DMS53 treated with DMSO at 0.1 percent for 48 hours (cell line): Measurements from ENCODE around the gene OR52E4.

ENCODE experiments used
- DNase-seq: peaks from one replicate; lab custom pipeline; 2025; ENCODE audit not compliant: unreplicated experiment; lab: John Stamatoyannopoulos, UW

OR52E4 gene

GRCh38 chr11:5880329-5880728 lies at the start of gene OR52E4:
Gene OR52E4, plus strand, starts transcription at chr11:5880629. Its CDS starts 3,664 bp downstream, at chr11:5884293.
- no peak for DNase-seq

GRCh38 chr11:5831196-5831829 lies 49.1 kb upstream of the OR52E4 start:
- no peak for DNase-seq

GRCh38 chr11:5833446-5833845 lies 47.0 kb upstream of the OR52E4 start:
- no peak for DNase-seq

- DNase-seq = no peak
Observed at GRCh38 chr11:5837695-5838094, 42.7 kb upstream of the OR52E4 start.

- no peak for DNase-seq
Observed at GRCh38 chr11:5841797-5842196, 38.6 kb upstream of the OR52E4 start, which contains the start of gene OR52E6. Gene OR52E6, minus strand, starts transcription at chr11:5841897. Its CDS starts 0 bp downstream, at chr11:5841897.

GRCh38 chr11:5846701-5847100 lies 33.7 kb upstream of the OR52E4 start:
- no peak for DNase-seq

GRCh38 chr11:5847711-5848110 lies 32.7 kb upstream of the OR52E4 start:
- no peak for DNase-seq

GRCh38 chr11:5851002-5851401 lies 29.4 kb upstream of the OR52E4 start:
- no peak for DNase-seq

- DNase-seq = no peak
Observed at GRCh38 chr11:5857590-5857989, 22.8 kb upstream of the OR52E4 start, which contains the start of gene OR52E8. Gene OR52E8, minus strand, starts transcription at chr11:5857690. Its CDS starts 0 bp downstream, at chr11:5857690.

- DNase-seq = no peak
Observed at GRCh38 chr11:5865826-5866225, 14.6 kb upstream of the OR52E4 start.

GRCh38 chr11:5878564-5878963 lies 1.9 kb upstream of the OR52E4 start:
- no peak for DNase-seq

GRCh38 chr11:5881756-5882155 lies 1.3 kb downstream of the OR52E4 start:
- no peak for DNase-seq

GRCh38 chr11:5887172-5887571 lies 6.7 kb downstream of the OR52E4 start:
- DNase-seq = no peak

GRCh38 chr11:5887661-5888060 lies 7.2 kb downstream of the OR52E4 start:
- DNase-seq = no peak

- DNase-seq = peak; percentile 11
Observed at GRCh38 chr11:5891216-5891800, 10.9 kb downstream of the OR52E4 start.

- no peak for DNase-seq
Observed at GRCh38 chr11:5892908-5893307, 12.5 kb downstream of the OR52E4 start, which contains the start of gene OR52E5. Gene OR52E5, plus strand, starts transcription at chr11:5893208. Its CDS starts 7,569 bp downstream, at chr11:5900777.

GRCh38 chr11:5899534-5899933 lies 19.1 kb downstream of the OR52E4 start:
- no peak for DNase-seq

GRCh38 chr11:5910540-5910939 lies 30.1 kb downstream of the OR52E4 start:
- DNase-seq = no peak

- no peak for DNase-seq
Observed at GRCh38 chr11:5922749-5923426, 42.5 kb downstream of the OR52E4 start.

GRCh38 chr11:5923427-5923776 lies 43.0 kb downstream of the OR52E4 start:
- no peak for DNase-seq

GRCh38 chr11:5923794-5924193 lies 43.4 kb downstream of the OR52E4 start:
- DNase-seq = no peak

GRCh38 chr11:5928271-5928670 lies 47.8 kb downstream of the OR52E4 start:
- no peak for DNase-seq
